GM18868 (cell line): ENCODE data around the gene SLC22A3.
"Not testable (repeated sequence)": the region's sequence is repeated elsewhere in the genome, so short reads cannot be mapped to it uniquely, and the experiment has no call there.

Experiments used
- ATAC-seq: cut with Tn5 transposase; IDR thresholded peaks from one replicate; pipeline ENCODE4 v1.9.1; 2021; ENCODE audit warnings: mild to moderate bottlenecking, moderate library complexity; ENCODE audit not compliant: unreplicated experiment

The SLC22A3 gene

GRCh38 chr6:160368670-160369069 is 20.5 kb downstream of the SLC22A3 start:
- ATAC-seq: no peak

- ATAC-seq: not testable (repeated sequence)
Measured at GRCh38 chr6:160373601-160374000, 25.4 kb downstream of the SLC22A3 start.

DNA sequence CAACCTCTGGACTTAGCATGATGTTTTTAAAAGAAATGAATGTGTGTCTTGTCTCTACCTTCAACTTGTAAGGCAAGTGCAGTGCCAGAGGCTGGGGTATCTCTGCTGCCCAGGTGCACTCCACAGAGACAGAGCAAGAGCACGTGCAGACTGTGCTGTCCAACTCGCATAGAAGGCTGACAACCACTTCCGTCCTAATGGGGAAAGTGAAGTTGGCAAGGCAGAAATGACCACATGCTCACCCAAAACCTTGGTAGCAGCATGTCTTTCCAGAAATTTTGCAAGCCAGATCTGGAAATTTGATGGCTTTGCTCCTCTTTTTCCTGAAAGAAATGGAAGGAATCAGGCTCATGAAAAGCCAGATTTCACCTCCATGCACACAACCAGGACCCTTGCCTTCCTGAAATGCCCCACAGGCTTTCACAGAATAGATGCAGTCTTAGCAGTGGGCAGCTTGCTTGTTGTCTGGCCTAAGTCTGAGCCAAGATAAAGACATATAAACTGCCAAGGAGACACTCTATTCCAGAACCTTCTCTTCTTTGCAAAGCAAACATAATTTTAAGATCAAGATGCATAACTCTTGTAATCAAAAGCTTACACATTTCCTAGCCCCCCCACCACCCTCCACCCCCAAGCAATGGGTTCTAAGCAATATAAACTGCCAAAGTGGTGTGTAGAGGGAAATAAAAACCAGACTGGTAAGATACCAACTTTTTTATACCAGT is 26.8 kb downstream of the SLC22A3 start:
- no peak for ATAC-seq

GRCh38 chr6:160375561-160375949 is 27.4 kb downstream of the SLC22A3 start:
- ATAC-seq: no peak

DNA sequence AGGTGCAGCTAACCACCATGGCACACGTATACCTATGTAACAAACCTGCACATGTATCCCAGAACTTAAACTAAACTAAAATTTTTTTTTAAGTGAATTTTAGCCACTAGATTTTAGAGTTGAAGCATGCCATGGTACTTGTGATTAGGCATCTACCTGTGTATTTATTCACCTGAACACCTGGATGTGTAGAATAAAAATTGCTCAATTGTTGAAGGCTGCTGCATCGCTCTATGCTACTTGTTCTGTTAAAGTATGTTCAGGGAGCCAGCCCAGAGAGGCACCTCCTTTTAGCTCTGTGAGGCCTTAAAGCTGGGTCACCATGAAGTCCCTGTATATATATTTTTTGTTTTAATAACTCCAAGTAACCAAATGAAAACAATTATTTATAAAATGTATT is 28.3 kb downstream of the SLC22A3 start:
- no peak for ATAC-seq

GRCh38 chr6:160378218-160378617 is 30.0 kb downstream of the SLC22A3 start:
- ATAC-seq: no peak

- ATAC-seq: no peak
Measured at GRCh38 chr6:160378882-160379281, 30.7 kb downstream of the SLC22A3 start.

DNA sequence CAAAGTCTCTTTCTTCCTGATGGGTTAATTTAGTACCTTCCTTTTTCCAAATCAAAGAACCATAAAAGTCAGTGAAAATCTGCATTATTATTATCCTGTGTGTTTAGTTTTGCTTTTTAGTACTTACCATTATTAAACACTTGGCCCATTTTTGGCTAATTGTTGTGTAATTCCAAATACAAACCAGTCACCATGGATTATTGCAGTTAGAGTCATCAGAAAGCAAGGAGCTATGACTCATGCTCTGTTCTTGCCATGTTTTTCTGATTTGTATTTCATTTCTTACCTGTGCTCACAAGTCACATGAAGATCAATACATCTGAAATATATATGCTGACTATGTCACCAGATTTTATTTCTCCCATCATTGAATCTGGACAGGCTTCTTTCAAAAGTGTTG is 31.3 kb downstream of the SLC22A3 start:
- ATAC-seq: no peak

- no peak for ATAC-seq
Measured at GRCh38 chr6:160382946-160383345, 34.8 kb downstream of the SLC22A3 start.

- no peak for ATAC-seq
Measured at GRCh38 chr6:160386869-160387530, 38.8 kb downstream of the SLC22A3 start.

GRCh38 chr6:160387916-160388643 is 39.9 kb downstream of the SLC22A3 start:
- no peak for ATAC-seq

- no peak for ATAC-seq
Measured at GRCh38 chr6:160388922-160389321, 40.7 kb downstream of the SLC22A3 start.

DNA sequence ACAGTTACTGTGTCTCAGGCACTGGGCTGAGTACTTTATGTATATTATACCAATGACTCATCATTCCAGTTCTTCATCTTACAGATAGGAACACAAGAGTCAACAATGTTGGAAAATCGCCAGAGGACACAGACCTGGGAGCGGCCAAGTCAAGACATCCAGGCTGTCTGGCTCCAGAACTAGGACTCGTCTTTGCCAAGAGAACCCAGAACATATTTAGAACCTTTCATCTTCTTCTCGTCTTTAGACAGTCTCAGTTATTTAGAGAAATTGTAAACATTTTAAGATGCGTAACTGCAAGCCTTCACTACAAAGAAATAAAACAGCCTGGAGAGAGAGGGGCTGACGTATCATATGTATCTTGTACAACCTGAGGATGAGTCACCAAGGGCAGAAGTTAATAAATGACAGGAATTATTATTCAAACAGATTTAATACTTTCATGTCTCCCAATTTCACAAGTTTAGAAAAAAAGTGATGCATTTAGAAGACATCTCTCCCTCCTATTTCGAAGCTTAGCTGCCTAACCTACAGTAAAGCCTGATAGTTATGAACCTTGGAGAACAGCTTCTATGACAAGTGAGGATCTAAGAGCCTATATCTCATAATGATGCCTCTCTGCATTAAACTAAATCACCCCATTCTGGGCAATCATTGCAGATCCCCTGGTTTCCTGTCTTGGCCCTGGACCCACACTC is 43.4 kb downstream of the SLC22A3 start:
- ATAC-seq: no peak

DNA sequence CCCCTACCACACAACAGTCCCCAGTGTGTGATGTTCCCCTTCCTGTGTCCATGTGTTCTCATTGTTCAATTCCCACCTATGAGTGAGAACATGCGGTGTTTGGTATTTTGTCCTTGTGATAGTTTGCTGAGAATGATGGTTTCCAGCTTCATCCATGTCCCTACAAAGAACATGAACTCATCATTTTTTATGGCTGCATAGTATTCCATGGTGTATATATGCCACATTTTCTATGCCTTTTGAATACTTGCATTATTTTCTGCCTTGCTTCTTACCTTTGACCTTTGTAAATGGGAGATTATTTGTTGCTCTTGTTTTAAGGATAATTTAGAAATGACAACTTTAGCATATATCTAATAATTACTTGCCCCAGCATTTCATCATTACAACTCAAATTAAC is 45.3 kb downstream of the SLC22A3 start:
- ATAC-seq: not testable (repeated sequence)

- ATAC-seq: no peak
Measured at GRCh38 chr6:160393891-160394653, 45.9 kb downstream of the SLC22A3 start.

DNA sequence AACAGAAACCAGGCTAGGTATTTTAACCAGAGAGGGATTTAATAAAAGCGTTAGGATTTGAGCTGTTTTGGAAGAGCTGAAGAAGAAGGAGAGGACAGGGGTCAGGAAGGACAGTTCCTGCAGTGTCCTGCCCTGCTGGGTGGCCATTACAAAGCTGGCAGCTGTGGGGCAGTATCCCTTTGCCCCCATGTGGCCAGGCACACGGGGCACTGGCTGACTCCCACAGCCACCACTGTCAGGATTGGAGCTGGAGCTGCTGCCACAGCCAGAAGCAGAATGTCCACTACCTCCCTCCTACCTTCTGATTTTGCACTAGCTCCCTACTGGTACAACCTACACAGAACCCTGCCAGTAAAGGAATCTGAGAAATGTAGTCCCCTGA is 46.5 kb downstream of the SLC22A3 start:
- ATAC-seq: no peak

DNA sequence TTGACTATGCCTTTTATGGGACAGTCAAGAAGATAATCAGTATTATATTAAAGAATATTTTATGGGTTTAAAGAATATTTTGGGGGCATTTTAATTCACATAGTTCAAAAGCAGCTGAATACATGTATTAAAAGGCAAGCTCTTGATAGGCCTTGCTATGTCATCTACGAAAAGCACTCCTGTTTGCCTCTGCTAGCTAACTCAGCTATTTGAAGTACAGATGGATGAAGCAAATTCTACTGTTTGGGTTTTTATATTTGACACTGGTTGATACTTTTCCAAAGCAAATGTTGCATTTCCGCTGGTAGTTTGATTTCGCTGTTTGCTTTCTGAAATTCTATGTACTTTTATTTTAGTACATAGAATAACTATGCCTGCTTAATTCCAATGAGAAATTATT is 47.0 kb downstream of the SLC22A3 start:
- no peak for ATAC-seq

- ATAC-seq: no peak
Measured at GRCh38 chr6:160396292-160396691, 48.1 kb downstream of the SLC22A3 start.

DNA sequence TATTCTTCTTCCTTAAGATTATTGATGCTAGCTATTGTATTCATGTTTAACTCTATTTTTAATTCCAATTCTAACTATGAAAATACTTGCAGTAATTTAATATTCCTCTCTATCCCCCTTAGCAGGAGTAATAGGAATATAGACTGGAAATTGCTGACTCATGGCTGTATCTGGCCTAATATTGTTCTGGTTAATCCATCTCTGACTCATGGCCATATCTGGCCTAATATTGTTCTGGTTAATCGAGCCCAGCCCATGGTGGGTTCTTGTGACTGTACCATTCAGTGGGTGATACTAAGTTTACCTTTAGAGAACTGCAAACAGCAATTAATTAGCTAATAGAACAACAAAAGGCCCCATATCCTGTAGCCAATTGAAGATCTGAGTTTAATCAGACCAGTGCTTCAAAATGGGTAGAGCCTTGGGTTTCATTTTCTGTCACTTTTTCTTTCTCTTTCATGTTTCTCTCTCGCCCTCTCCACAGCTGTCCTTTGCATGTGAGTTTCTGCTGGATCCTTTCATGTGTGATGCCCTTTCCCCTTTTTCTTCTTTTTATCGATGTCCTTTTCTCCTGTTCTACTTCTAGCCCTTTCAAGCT is 50.6 kb downstream of the SLC22A3 start:
- ATAC-seq: peak; percentile 91

DNA sequence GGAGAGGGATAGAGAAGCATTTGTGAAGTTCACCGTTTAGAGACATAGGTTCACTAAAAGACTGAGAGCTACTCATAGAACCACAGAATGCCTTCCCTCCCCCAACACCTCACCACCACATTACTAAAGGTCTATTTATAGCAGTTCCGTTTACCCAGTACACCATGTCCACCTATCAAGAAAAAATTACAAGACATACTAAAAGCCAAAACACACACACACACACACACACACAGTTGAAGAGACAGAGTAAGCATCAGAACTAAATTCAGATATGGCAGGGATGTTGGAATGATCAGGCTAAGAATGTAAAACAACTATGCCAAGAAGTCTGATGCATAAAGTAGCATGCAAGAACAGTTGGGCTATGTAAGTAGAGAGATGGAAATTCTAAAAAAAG is 52.3 kb downstream of the SLC22A3 start:
- no peak for ATAC-seq
